ENCODE measurements around the gene GLRX3. TPM values are rescaled to one million over a fixed set of nuclear protein-coding genes. Genes with fewer than 3 reads are reported as not detected.
"Not testable (repeated sequence)": the region's sequence is repeated elsewhere in the genome, so short reads cannot be mapped to it uniquely, and the experiment has no call there.

GLRX3 gene
- total RNA-seq, 1 donor from 2014 or later, result 200 TPM

DNA sequence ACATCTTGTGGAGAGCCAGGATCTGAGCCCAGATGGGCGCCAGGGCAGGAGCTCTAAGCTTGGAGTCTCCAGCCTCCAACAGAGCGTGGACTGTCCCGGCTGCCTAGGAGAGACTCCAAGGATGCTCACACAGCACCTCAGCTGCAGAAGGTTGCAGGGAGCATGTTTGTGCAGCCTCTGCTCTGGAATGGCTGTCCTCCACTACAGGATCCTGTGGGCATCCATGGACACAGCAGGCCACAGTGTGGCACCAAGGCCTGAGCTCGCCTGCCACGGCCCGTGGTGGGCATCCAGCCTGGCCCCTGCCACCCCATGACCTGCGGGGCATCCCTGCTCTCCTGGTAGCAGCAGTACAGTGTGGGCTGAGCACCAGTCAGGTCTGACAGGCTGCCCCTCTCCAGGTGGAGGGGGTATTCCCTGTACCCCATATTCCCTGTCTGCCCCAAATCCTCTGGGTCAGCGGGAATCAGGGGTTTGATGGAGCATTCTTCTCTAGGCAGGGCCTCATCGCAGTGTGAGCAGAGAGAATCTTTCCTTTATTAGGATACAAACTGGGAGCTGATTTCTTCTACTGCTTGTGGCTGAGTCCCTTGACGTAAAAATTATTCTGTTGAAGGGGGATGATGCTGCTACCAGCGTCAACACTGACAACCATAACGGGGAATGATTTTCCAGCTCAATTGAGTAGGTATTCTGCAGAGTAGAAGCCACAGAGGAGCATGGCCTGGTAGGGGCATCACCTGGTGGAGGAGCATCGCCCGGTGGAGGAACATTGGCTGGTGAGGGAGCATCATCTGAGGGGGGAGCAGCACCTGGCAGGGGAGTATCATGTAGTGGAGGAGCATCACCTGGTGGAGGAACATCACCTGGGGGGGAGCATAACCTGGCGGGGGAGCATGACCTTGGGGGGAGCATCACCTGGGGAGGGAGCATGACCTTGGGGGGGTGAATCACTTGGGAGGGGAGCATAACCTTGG, 60.6 kb downstream of the GLRX3 start:
- H3K36me3 ChIP-seq (ENCODE audit: control insufficient read depth, insufficient read depth, low read length), result peaks cover 7% of the 10 kb centered on the region
- FAIRE-seq, result no peak
- no peak for DNase-seq (ENCODE audit: low read depth)
- no peak for TF ChIP-seq CTCF (IDR thresholded peaks at IDR 0.05; ENCODE audit: insufficient read depth, low read length, severe bottlenecking)
- no peaks in the 10 kb centered on the region for H3K27me3 ChIP-seq (ENCODE audit: control insufficient read depth, insufficient read depth, low read length)
- no peak overlapping the region for H3K4me3 ChIP-seq (ENCODE audit: low read depth, low read length)

DNA sequence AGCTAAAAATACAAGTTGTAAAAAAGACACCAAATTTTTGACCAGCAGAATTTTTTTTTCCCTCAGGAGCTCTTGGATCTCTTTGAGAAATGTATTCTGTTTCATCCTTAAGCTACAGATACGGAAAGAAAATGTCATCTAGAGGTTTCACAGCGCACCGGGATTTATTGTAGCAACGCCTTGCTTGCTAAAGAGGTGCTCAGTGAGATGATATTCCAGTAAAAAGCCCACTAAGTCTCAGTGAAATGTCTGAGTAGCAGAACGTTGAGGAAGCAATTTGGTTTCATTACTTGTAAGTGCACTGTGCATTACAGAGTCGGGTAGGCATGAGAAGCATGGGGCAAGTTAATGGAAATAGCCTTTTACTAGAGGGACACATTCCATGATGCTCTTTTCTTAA, 62.5 kb downstream of the GLRX3 start:
- peaks cover 7% of the 10 kb centered on the region for H3K36me3 ChIP-seq (ENCODE audit: control insufficient read depth, insufficient read depth, low read length)
- no peaks in the 10 kb centered on the region for H3K27me3 ChIP-seq (ENCODE audit: control insufficient read depth, insufficient read depth, low read length)
- DNase-seq (ENCODE audit: low read depth) (no peak), FAIRE-seq (no peak)
- H3K4me3 ChIP-seq (ENCODE audit: low read depth, low read length), result no peak overlapping the region
- TF ChIP-seq CTCF (IDR thresholded peaks at IDR 0.05; ENCODE audit: insufficient read depth, low read length, severe bottlenecking), result no peak

DNA sequence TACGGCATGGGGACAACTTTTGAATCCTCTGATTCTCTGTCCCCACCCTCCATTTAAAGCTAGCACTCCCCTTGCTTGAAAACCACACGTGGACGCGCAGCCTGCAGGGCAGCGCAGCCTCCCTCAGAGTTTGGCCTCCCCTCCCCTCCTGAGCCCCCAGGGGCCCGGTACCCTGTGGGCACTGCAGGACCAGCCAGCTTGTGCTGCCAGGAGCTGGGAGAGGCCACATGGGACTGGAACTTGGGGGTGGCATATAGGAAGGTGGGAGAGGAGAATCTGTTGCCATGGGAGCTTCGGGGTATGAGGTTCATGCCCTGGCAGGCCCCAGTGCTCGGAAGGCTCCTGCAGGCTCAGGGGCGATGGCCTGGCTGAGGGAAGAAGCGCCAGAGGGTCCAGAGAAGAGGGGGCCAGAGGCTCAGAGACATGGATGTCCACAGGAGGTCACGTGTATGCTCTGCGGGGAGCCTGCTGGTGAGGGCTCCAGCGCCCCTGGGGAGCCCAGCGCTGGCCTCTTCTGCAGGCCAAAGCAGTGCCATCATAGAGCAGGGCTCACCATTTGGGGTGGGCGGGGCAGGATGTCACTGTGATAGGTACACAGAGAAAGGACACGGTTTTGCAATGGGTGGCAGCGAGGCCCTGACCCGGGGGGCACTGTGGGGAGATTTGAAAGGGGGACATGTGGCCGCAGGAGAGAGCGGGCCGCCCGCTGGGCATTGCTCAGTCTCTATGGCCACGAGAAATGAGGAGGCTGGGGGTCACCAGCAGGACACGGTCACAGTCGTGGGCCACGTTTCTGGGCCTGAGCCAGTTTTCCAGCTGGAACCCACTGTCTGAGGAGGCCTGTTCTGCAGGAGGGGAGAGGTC, 64.2 kb downstream of the GLRX3 start:
- Histone ChIP-seq H3K36me3 (ENCODE audit: control insufficient read depth, insufficient read depth, low read length) (peaks cover 7% of the 10 kb centered on the region), H3K27me3 (ENCODE audit: control insufficient read depth, insufficient read depth, low read length) (no peaks in the 10 kb centered on the region), H3K4me3 (ENCODE audit: low read depth, low read length) (no peak overlapping the region)
- DNase-seq (ENCODE audit: low read depth) (no peak), FAIRE-seq (no peak)
- no peak for TF ChIP-seq CTCF (IDR thresholded peaks at IDR 0.05; ENCODE audit: insufficient read depth, low read length, severe bottlenecking)

- Histone ChIP-seq H3K4me3 (ENCODE audit: low read depth, low read length) (no peak overlapping the region), H3K36me3 (ENCODE audit: control insufficient read depth, insufficient read depth, low read length) (peaks cover 3% of the 10 kb centered on the region), H3K27me3 (ENCODE audit: control insufficient read depth, insufficient read depth, low read length) (no peaks in the 10 kb centered on the region)
- DNase-seq (ENCODE audit: low read depth), result no peak
- no peak for FAIRE-seq
- no peak for TF ChIP-seq CTCF (IDR thresholded peaks at IDR 0.05; ENCODE audit: insufficient read depth, low read length, severe bottlenecking)
These were observed 64.8 kb downstream of the GLRX3 start for GRCh38 chr10:130201043-130201380.

GRCh38 chr10:130202150-130202549, 66.0 kb downstream of the GLRX3 start:
- DNase-seq (ENCODE audit: low read depth); FAIRE-seq; H3K36me3 ChIP-seq (ENCODE audit: control insufficient read depth, insufficient read depth, low read length); H3K4me3 ChIP-seq (ENCODE audit: low read depth, low read length); H3K27me3 ChIP-seq (ENCODE audit: control insufficient read depth, insufficient read depth, low read length): not testable (repeated sequence)

DNA sequence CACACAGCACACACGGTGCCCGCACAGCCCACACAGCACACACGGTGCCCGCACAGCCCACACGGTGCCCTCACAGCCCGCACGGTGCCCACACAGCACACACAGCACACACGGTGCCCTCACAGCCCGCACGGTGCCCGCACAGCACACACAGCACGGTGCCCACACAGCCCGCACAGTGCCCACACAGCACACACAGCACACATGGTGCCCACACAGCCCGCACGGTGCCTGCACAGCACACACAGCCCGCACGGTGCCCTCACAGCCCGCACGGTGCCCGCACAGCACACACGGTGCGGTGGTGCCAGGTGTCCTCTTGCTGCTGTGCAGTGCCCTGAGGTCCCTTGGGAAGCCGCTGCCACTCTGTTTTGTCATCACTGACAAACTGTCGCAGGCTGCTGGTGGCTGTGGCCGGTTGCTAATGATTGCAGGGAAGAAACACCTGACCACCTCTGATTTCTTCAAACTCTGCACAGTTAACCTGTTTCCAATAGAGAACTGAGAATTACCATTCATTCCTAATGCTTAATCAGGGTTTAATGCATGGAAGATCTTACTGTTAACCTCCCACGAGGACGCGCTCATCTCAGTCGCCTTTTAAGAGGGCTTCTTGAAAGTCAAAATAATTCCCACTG, 66.9 kb downstream of the GLRX3 start:
- TF ChIP-seq CTCF (IDR thresholded peaks at IDR 0.05; ENCODE audit: insufficient read depth, low read length, severe bottlenecking), result no peak
- Histone ChIP-seq H3K4me3 (ENCODE audit: low read depth, low read length) (no peak overlapping the region), H3K36me3 (ENCODE audit: control insufficient read depth, insufficient read depth, low read length) (no peaks in the 10 kb centered on the region), H3K27me3 (ENCODE audit: control insufficient read depth, insufficient read depth, low read length) (no peaks in the 10 kb centered on the region)
- no peak for FAIRE-seq
- no peak for DNase-seq (ENCODE audit: low read depth)

Data from bronchial epithelial cell (primary cell).